Activated CD4-positive, alpha-beta T cell treated with anti-CD3 and anti-CD28 coated beads, Interleukin-2, Interleukin-6, amounts not matched to agents 100 ng/mL and 50 ng/mL, durations not matched to agents 16 hours and 8 hours (primary cell): Measurements from ENCODE around the gene AKAP13.
"Not testable (repeated sequence)": the region's sequence is repeated elsewhere in the genome, so short reads cannot be mapped to it uniquely, and the experiment has no call there.

Source experiments
- DNase-seq: peaks from one replicate; pipeline ENCODE4 v3.0.0-alpha.2; 2020

The AKAP13 gene

GRCh38 chr15:85779249-85779648, 398.8 kb downstream of the AKAP13 start:
- DNase-seq = no peak

GRCh38 chr15:85780225-85780985, 400.0 kb downstream of the AKAP13 start:
- DNase-seq = no peak

GRCh38 chr15:85781099-85781498, 400.7 kb downstream of the AKAP13 start:
- no peak for DNase-seq

GRCh38 chr15:85782064-85782463, 401.7 kb downstream of the AKAP13 start:
- peak; percentile 28 for DNase-seq

GRCh38 chr15:85785887-85786780, 405.7 kb downstream of the AKAP13 start:
- DNase-seq = peak; percentile 36

- DNase-seq = no peak
Observed at GRCh38 chr15:85786781-85787114, 406.3 kb downstream of the AKAP13 start.

GRCh38 chr15:85788771-85789495, 408.5 kb downstream of the AKAP13 start:
- no peak for DNase-seq

GRCh38 chr15:85789496-85789875, 409.1 kb downstream of the AKAP13 start:
- no peak for DNase-seq

GRCh38 chr15:85792102-85792731, 411.8 kb downstream of the AKAP13 start:
- DNase-seq = no peak

- DNase-seq = peak; percentile 73
Observed at GRCh38 chr15:85792912-85793590, 412.6 kb downstream of the AKAP13 start.

GRCh38 chr15:85793641-85794597, 413.5 kb downstream of the AKAP13 start:
- DNase-seq = peak; percentile 52

- DNase-seq = peak; percentile 96
Observed at GRCh38 chr15:85794598-85795336, 414.4 kb downstream of the AKAP13 start, which contains the start of gene KLHL25. Gene KLHL25 (minus strand): TSS chr15:85794925. CDS start chr15:85769810, 25,115 bp downstream.

GRCh38 chr15:85795337-85796305, 415.2 kb downstream of the AKAP13 start:
- DNase-seq = no peak

- not testable (repeated sequence) for DNase-seq
Observed at GRCh38 chr15:85796371-85796770, 416.0 kb downstream of the AKAP13 start.
